CD4-positive, CD25-positive, alpha-beta regulatory T cell (primary cell): ENCODE data around the gene NXT1. TPM values are rescaled to one million over a fixed set of nuclear protein-coding genes. Genes with fewer than 3 reads are reported as not detected.
"Not testable (repeated sequence)": the region's sequence is repeated elsewhere in the genome, so short reads cannot be mapped to it uniquely, and the experiment has no call there.

Experiments used
- ATAC-seq, 2 donors: fragments of 150-1000 bp; cut with Tn5 transposase; one replicate each; pipeline ENCODE4 v1.10.0; 2021; ENCODE audit warnings: low read depth in 2 of 2, moderate number of reproducible peaks in 2 of 2, moderate library complexity in 1 of 2
- DNase-seq, 3 donors: peaks; one replicate each; pipeline versions ENCODE4 v3.0.0 to v3.0.0-alpha.2; 2012 to 2022; ENCODE audit warnings: mixed read lengths in 1 of 3
- H3K27ac ChIP-seq: one replicate; pipeline ENCODE4 v1.7.0; 2013; ENCODE audit warnings: mild to moderate bottlenecking, low read length; ENCODE audit not compliant: insufficient read depth, poor library complexity, severe bottlenecking
- H3K27me3 ChIP-seq: one replicate; pipeline ENCODE4 v1.7.0; 2013; ENCODE audit warnings: low read length; ENCODE audit not compliant: control insufficient read depth, insufficient read depth
- H3K36me3 ChIP-seq: one replicate; pipeline ENCODE4 v1.7.0; 2013; ENCODE audit warnings: mild to moderate bottlenecking, low read length, moderate library complexity; ENCODE audit not compliant: control insufficient read depth, insufficient read depth
- H3K4me1 ChIP-seq: 2 replicates; pipeline ENCODE4 v1.7.0; 2013; ENCODE audit warnings: mild to moderate bottlenecking, low read length; ENCODE audit not compliant: insufficient read depth, control insufficient read depth, poor library complexity, severe bottlenecking
- H3K4me3 ChIP-seq: one replicate; pipeline ENCODE4 v1.7.0; 2013; ENCODE audit warnings: low read depth, mild to moderate bottlenecking, low read length, moderate library complexity
- H3K9me3 ChIP-seq, 2 experiments: 1 replicate in 1 of 2; 2 replicates in 1 of 2; pipeline ENCODE4 v1.7.0; 2013; ENCODE audit warnings: low read length in 2 of 2, mild to moderate bottlenecking in 1 of 2, moderate library complexity in 1 of 2; ENCODE audit not compliant: control insufficient read depth in 2 of 2
- H3K27ac Mint-ChIP-seq, 3 donors: one replicate each; pipeline ENCODE4 v1.8.0; 2020 to 2022; ENCODE audit warnings: mild to moderate bottlenecking in 3 of 3, mixed read lengths in 3 of 3, moderate library complexity in 2 of 3
- H3K27me3 Mint-ChIP-seq: one replicate; pipeline ENCODE4 v1.8.0; 2022; ENCODE audit warnings: mild to moderate bottlenecking, mixed read lengths
- H3K36me3 Mint-ChIP-seq: one replicate; pipeline ENCODE4 v1.8.0; 2020; ENCODE audit warnings: mixed read lengths
- H3K4me1 Mint-ChIP-seq, 4 donors: one replicate each; pipeline ENCODE4 v1.8.0; 2020 to 2022; ENCODE audit warnings: mixed read lengths in 4 of 4, mild to moderate bottlenecking in 1 of 4
- H3K4me3 Mint-ChIP-seq, 4 donors: one replicate each; pipeline ENCODE4 v1.8.0; 2020 to 2022; ENCODE audit warnings: mild to moderate bottlenecking in 4 of 4, mixed read lengths in 4 of 4, moderate library complexity in 3 of 4
- H3K9me3 Mint-ChIP-seq, 7 donors: one replicate each; pipeline ENCODE4 v1.8.0; 2020 to 2022; ENCODE audit warnings: mixed read lengths in 7 of 7, mild to moderate bottlenecking in 3 of 7, moderate library complexity in 2 of 7
- polyA plus RNA-seq, 4 donors: library from polyadenylated mRNA; unstranded; fragments of 300-500 nt; fragmentation: Illumina TruSeq; gene quantifications; one replicate each; pipeline ENCODE4 v1.2.3, GENCODE V29; 2021
- total RNA-seq: library from RNA; stranded (reverse); gene quantifications from one replicate; pipeline ENCODE4 v1.2.3, GENCODE V29; 2022

NXT1 gene
- total and polyA plus RNA-seq, 5 donors from 2014 or later = 41.5 to 71.5 (median 52.3) TPM

DNA sequence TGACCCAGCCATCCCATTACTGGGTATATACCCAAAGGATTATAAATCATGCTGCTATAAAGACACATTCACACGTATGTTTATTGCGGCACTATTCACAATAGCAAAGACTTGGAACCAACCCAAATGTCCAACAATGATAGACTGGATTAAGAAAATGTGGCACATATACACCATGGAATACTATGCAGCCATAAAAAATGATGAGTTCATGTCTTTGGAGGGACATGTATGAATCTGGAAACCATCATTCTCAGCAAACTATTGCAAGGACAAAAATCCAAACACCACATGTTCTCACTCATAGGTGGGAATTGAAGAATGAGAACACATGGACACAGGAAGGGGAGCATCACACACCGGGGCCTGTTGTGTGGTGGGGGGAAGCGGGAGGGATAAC is 43.2 kb upstream of the NXT1 start:
- not testable (repeated sequence) for H3K9me3 Mint-ChIP-seq, ATAC-seq, H3K4me3 ChIP-seq, H3K27ac ChIP-seq, H3K27ac Mint-ChIP-seq, H3K4me1 Mint-ChIP-seq, H3K4me1 ChIP-seq, H3K27me3 ChIP-seq, H3K27me3 Mint-ChIP-seq, H3K36me3 ChIP-seq, H3K4me3 Mint-ChIP-seq, H3K36me3 Mint-ChIP-seq, DNase-seq, H3K9me3 ChIP-seq

DNA sequence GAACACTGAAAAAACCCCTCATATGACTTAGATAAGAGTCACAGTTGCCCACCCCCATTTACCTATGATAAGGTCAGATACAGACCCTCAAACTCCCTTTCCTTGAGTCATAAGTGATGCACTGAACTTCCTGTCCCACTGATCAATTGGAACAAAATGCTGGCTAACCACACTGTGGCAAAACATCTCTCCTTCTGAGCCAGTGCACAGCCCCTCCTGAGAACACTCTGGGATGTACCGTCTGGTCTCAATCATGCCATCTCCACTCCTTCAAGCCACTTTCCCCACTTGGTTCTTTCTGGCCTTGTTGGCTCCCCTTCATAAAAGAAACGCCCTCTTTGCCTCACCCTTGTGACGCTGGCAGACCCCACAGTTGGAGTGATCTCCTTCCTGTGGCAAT is 42.6 kb upstream of the NXT1 start:
- peaks cover 0 to 2% (median 0%) of the 10 kb centered on the region in 7 donors for H3K9me3 Mint-ChIP-seq
- ATAC-seq = no peak
- Histone ChIP-seq H3K4me3 (no peak overlapping the region), H3K9me3 (no peaks in the 10 kb centered on the region), H3K27ac (no peak overlapping the region), H3K27me3 (no peaks in the 10 kb centered on the region), H3K4me1 (no peaks in the 10 kb centered on the region), H3K36me3 (no peaks in the 10 kb centered on the region)
- no peak overlapping the region for H3K4me3 Mint-ChIP-seq
- no peak for DNase-seq
- H3K4me1 Mint-ChIP-seq = no peaks in the 10 kb centered on the region
- peaks cover under 1% of the 10 kb centered on the region for H3K27me3 Mint-ChIP-seq
- no peak overlapping the region for H3K27ac Mint-ChIP-seq
- H3K36me3 Mint-ChIP-seq = no peaks in the 10 kb centered on the region

DNA sequence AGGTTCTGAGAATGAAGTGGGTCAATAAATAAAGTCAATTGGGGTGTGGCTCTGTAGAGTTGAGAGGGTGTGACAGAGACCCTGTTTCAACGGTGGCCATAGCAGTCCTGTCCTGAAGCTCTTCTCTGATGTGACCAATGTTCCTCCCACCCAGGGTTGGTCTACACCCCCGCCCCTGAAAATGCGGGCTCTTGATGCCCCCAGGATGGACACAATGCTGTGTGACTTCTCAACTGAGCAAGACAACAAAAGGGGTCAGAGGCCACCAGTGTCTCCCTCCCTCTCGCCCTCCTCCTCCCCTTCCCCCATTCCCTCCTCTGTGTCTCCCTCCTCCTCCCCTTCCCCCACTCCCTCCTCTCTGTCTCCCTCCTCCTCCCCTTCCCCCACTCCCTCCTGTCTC is 41.7 kb upstream of the NXT1 start:
- ATAC-seq = no peak
- no peaks in the 10 kb centered on the region for H3K9me3 ChIP-seq
- H3K4me1 ChIP-seq = no peaks in the 10 kb centered on the region
- peaks cover 5% of the 10 kb centered on the region for H3K27me3 Mint-ChIP-seq
- DNase-seq = no peak
- H3K4me1 Mint-ChIP-seq = no peaks in the 10 kb centered on the region
- no peak overlapping the region for H3K27ac Mint-ChIP-seq
- H3K4me3 Mint-ChIP-seq = no peak overlapping the region
- H3K9me3 Mint-ChIP-seq = peaks cover 0 to 2% (median 0%) of the 10 kb centered on the region in 7 donors
- H3K27me3 ChIP-seq = no peaks in the 10 kb centered on the region
- H3K36me3 Mint-ChIP-seq = no peaks in the 10 kb centered on the region
- no peaks in the 10 kb centered on the region for H3K36me3 ChIP-seq
- no peak overlapping the region for H3K27ac ChIP-seq
- H3K4me3 ChIP-seq = no peak overlapping the region

DNA sequence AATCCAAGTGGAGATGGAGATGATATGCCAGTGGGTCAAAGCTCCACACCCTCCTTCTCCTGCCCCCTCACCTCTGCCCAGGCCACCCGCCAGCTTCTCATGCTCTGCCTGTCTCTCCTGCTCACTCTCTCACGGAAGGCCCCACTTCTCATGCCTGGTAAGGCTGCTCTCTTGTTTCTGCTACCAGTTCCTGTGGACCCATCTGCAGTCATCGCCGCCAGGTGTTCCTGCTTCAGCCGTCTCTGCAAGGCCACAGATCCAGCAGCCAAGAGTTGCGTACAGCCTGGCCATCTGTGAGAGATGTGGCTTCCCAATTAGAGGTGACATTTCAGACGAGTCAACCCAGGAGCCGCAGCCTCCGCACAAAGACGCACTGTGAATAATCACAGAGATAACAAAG is 40.8 kb upstream of the NXT1 start:
- Histone ChIP-seq H3K4me1 (no peaks in the 10 kb centered on the region), H3K9me3 (no peaks in the 10 kb centered on the region), H3K36me3 (no peaks in the 10 kb centered on the region), H3K27ac (no peak overlapping the region), H3K4me3 (no peak overlapping the region), H3K27me3 (no peaks in the 10 kb centered on the region)
- H3K27me3 Mint-ChIP-seq = peaks cover 5% of the 10 kb centered on the region
- H3K4me3 Mint-ChIP-seq = no peak overlapping the region
- no peak overlapping the region for H3K27ac Mint-ChIP-seq
- ATAC-seq = no peak
- peaks cover 0 to 2% (median 0%) of the 10 kb centered on the region in 7 donors for H3K9me3 Mint-ChIP-seq
- H3K4me1 Mint-ChIP-seq = no peaks in the 10 kb centered on the region
- H3K36me3 Mint-ChIP-seq = no peaks in the 10 kb centered on the region
- no peak for DNase-seq

DNA sequence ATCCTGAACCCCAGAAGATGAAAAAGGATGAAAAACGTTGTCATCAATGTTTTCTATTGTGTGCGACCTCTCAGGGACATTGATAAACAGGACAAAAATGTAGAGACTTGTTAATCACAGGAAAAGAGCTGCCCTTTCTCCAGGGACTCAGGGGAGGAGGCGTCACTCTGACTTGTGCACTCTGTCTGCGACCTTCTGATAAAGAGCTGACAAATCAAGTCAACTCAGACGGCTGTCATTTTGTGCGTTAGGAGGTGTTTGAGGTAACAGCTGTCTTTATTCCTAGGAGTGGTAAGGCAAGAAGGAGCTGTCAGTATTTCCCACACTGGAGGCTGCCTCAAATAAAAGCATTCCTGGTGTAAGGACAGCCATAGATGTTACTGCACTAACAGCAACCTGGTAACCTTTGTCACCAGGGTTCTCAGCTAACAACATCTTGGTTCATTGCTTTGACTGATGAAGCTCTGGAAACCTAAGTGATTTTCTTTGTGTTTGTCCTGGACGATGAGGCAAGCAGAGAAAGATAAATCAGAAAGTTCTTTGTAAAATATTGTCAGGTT is 38.6 kb upstream of the NXT1 start:
- no peaks in the 10 kb centered on the region for H3K27me3 ChIP-seq
- DNase-seq = no peak
- no peaks in the 10 kb centered on the region for H3K4me1 ChIP-seq
- Mint-ChIP-seq H3K27ac (no peak overlapping the region), H3K9me3 (peaks cover 0 to 2% (median 0%) of the 10 kb centered on the region in 7 donors), H3K27me3 (peaks cover 11% of the 10 kb centered on the region), H3K36me3 (no peaks in the 10 kb centered on the region), H3K4me1 (no peaks in the 10 kb centered on the region), H3K4me3 (no peak overlapping the region)
- H3K9me3 ChIP-seq = no peaks in the 10 kb centered on the region
- no peak for ATAC-seq
- no peaks in the 10 kb centered on the region for H3K36me3 ChIP-seq
- no peak overlapping the region for H3K4me3 ChIP-seq
- H3K27ac ChIP-seq = no peak overlapping the region

DNA sequence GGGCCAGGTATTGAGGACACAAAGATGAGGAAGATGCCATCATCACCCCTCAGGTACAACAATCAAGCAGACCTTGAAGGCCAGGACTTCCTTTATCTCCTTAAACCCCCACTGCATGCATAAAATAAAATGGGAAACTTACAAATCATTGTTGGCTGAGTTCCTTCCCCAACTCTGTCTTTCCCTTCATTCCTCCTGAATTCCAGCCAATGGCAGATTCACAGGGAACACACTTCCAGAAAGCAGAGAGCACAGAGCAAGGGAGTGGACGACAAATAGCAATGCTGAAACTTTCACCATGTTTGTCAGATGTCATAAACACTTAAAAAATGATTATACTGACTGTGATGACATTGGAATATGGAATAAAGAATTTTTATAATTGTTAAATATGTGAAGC is 37.3 kb upstream of the NXT1 start:
- H3K4me1 ChIP-seq = no peaks in the 10 kb centered on the region
- no peaks in the 10 kb centered on the region for H3K36me3 ChIP-seq
- no peak overlapping the region for H3K4me3 Mint-ChIP-seq
- no peaks in the 10 kb centered on the region for H3K36me3 Mint-ChIP-seq
- H3K27ac ChIP-seq = no peak overlapping the region
- ATAC-seq (no peak), DNase-seq (no peak)
- no peak overlapping the region for H3K4me3 ChIP-seq
- peaks cover 0 to under 1% (median 0%) of the 10 kb centered on the region in 7 donors for H3K9me3 Mint-ChIP-seq
- no peak overlapping the region for H3K27ac Mint-ChIP-seq
- no peaks in the 10 kb centered on the region for H3K27me3 ChIP-seq
- H3K9me3 ChIP-seq = no peaks in the 10 kb centered on the region
- no peaks in the 10 kb centered on the region for H3K4me1 Mint-ChIP-seq
- peaks cover 11% of the 10 kb centered on the region for H3K27me3 Mint-ChIP-seq

DNA sequence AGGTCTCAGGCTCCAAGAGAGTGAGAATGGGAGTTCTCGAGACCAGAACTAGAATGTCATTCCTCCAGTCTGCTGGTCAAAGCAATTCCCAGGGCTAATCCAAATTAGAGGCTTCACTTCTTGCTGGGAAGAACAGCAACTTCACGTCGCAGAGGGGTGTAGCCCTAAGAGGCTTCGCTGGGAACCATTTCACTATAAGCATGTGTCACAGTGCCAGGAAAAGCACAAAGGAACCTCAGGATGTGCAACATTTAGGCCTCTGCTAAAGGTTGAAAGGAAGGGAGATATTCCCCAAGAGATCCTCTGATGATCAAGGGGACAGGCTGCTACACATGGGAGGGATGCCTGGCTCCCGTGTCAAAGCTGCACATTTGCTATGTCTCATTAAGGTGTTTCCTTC is 35.9 kb upstream of the NXT1 start:
- Histone ChIP-seq H3K27ac (no peak overlapping the region), H3K9me3 (no peaks in the 10 kb centered on the region), H3K4me3 (no peak overlapping the region), H3K36me3 (no peaks in the 10 kb centered on the region), H3K27me3 (no peaks in the 10 kb centered on the region), H3K4me1 (no peaks in the 10 kb centered on the region)
- no peaks in the 10 kb centered on the region for H3K36me3 Mint-ChIP-seq
- H3K9me3 Mint-ChIP-seq = no peaks in the 10 kb centered on the region
- H3K4me3 Mint-ChIP-seq = no peak overlapping the region
- H3K27ac Mint-ChIP-seq = no peak overlapping the region
- no peak for DNase-seq
- no peaks in the 10 kb centered on the region for H3K4me1 Mint-ChIP-seq
- no peak for ATAC-seq
- peaks cover 11% of the 10 kb centered on the region for H3K27me3 Mint-ChIP-seq

DNA sequence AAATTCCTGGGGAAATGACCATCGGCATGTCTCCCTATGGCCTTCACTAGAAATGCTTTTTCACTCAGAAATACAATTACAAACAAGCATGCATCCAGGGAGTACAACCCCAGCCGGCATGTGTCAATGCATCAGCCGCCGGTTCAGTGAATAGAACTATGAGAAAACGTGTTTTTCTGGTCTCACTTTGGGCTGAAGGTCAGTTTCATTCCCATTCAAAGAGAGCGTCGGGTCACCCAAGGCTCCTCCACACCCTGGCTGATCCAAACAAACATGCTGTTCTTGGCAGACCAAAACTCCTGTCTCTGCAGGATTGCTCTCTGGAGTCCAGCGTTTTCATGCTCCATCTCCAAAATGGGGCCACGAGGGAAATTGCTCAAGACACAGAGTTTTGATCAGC is 35.5 kb upstream of the NXT1 start:
- DNase-seq (no peak), ATAC-seq (no peak)
- H3K27me3 Mint-ChIP-seq = peaks cover 11% of the 10 kb centered on the region
- Histone ChIP-seq H3K36me3 (no peaks in the 10 kb centered on the region), H3K9me3 (no peaks in the 10 kb centered on the region), H3K27ac (no peak overlapping the region), H3K4me1 (no peaks in the 10 kb centered on the region), H3K27me3 (no peaks in the 10 kb centered on the region), H3K4me3 (no peak overlapping the region)
- no peaks in the 10 kb centered on the region for H3K9me3 Mint-ChIP-seq
- H3K4me3 Mint-ChIP-seq = no peak overlapping the region
- H3K4me1 Mint-ChIP-seq = no peaks in the 10 kb centered on the region
- H3K36me3 Mint-ChIP-seq = no peaks in the 10 kb centered on the region
- no peak overlapping the region for H3K27ac Mint-ChIP-seq
